ENCODE data around the gene TNS4. TPM values are rescaled to one million over a fixed set of nuclear protein-coding genes. Genes with fewer than 3 reads are reported as not detected.

The TNS4 gene
- total and polyA plus RNA-seq, 2 donors (not counting 1 experiment from before 2014, with no cell fraction given) = under 0.01 to 0.05 TPM

DNA sequence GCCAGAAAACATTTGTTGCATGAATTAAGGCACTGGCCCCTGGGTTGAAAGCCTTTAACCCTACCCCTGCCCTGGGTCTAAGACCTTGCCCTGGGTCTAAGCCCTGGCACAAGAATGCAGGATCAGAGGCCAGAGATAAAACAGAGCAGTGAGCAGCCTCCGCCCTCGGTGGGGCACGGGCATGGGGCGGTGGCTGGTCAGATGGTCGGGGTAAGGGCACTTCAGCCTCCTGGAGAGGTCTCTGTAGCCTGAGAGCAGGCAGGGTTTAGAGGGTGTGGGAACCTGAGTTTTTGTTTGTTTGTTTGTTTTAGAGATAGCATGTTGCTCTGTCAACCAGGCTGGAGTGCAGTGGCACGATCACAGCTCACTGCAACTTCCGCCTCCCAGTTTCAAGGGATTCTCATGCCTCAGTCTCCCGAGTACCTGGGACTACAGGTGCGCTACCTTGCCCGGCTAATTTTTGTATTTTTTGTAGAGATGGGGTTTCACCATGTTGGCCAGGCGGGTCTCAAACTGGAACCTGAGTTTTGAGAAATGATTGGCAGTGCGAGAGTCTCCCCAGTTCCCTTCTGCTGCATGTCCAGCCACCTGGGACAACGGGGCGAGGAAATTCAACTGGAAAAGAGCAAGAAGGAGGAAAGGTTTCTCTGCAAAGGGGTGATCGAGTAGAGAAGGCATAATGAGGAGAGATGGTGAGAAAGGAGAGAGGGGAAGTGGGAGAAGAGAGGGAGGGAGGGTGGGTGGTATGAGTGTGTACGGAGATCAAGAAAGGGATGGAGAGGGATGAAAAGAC, 27.7 kb downstream of the TNS4 start:
- no peak overlapping the region for H3K4me2 ChIP-seq (ENCODE audit: extremely low read depth, insufficient read depth, low read length)
- TF ChIP-seq EZH2 (IDR thresholded peaks at IDR 0.05; ENCODE audit: low read length, missing control alignments) (no peak), CTCF (conservative IDR thresholded peaks at IDR 0.05 in 1 of 2, IDR thresholded peaks at IDR 0.05 in 1 of 2; ENCODE audit: low read depth in 1 of 2, low read length in 2 of 2) (no peak)
- H4K20me1 ChIP-seq (ENCODE audit: control insufficient read depth, extremely low read depth, insufficient read depth, low read length) = no peaks in the 10 kb centered on the region
- H3K36me3 ChIP-seq (ENCODE audit: control insufficient read depth, insufficient read depth, low read length) = no peaks in the 10 kb centered on the region
- no peaks in the 10 kb centered on the region for H3K27me3 ChIP-seq (ENCODE audit: control insufficient read depth, insufficient read depth, low read length)
- no peaks in the 10 kb centered on the region for H3K9me3 ChIP-seq (ENCODE audit: control insufficient read depth, insufficient read depth, low read depth, low read length)
- no peak overlapping the region for H3K4me3 ChIP-seq (replicated peaks in 1 of 4; ENCODE audit: control extremely low read depth in 1 of 4, insufficient read depth in 1 of 4, low read depth in 3 of 4, low read length in 4 of 4)
- no peak overlapping the region for H3K27ac ChIP-seq (ENCODE audit: insufficient read depth, low read length)
- DNase-seq (ENCODE audit: low read depth in 2 of 2) = no peak
- no peak overlapping the region for H2AFZ ChIP-seq (ENCODE audit: low read length)
- H3K9ac ChIP-seq (ENCODE audit: insufficient read depth, low read length) = no peak overlapping the region
- H3K4me1 ChIP-seq (ENCODE audit: control insufficient read depth, extremely low read depth, insufficient read depth, low read length) = peaks cover 16% of the 10 kb centered on the region
- no peaks in the 10 kb centered on the region for H3K79me2 ChIP-seq (ENCODE audit: control insufficient read depth, insufficient read depth, low read length)

DNA sequence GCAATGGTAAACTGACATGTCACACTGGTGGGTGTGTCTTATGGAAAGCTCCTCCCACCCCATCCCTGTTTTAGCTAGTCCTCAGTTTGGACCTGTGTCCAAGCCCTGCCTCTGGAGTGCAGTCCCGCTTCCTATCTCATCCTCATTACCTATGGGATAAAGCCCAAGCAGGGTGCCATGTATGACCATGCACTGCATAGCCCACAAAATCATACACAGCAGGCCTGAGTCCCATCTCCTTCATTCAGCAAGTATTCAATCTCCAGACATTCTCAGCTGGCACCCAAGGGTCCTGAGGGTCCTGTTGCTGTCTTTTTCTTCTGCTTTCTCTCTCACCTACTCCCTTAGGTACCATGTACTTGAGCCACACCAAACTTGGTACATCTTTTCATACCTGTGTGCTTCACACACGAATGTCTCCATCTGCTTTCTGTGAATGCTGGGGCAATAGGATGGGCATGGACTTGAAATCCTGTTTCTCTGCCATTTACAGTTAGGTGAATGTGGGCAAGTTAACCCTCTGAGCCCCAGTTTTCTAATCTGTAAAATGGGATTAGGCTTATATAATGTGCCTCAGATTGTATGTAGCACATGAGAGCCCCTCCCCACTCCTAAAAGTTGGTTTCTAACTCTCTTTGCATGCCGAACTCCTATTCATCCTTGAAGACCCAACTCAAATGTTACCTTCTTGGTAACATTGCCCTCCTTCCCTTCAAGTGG, 28.5 kb downstream of the TNS4 start:
- Histone ChIP-seq H4K20me1 (ENCODE audit: control insufficient read depth, extremely low read depth, insufficient read depth, low read length) (no peaks in the 10 kb centered on the region), H3K36me3 (ENCODE audit: control insufficient read depth, insufficient read depth, low read length) (no peaks in the 10 kb centered on the region), H3K27ac (ENCODE audit: insufficient read depth, low read length) (no peak overlapping the region), H3K79me2 (ENCODE audit: control insufficient read depth, insufficient read depth, low read length) (no peaks in the 10 kb centered on the region), H3K4me3 (replicated peaks in 1 of 4; ENCODE audit: control extremely low read depth in 1 of 4, insufficient read depth in 1 of 4, low read depth in 3 of 4, low read length in 4 of 4) (no peak overlapping the region), H3K4me1 (ENCODE audit: control insufficient read depth, extremely low read depth, insufficient read depth, low read length) (peaks cover 16% of the 10 kb centered on the region), H3K9me3 (ENCODE audit: control insufficient read depth, insufficient read depth, low read depth, low read length) (no peaks in the 10 kb centered on the region), H3K27me3 (ENCODE audit: control insufficient read depth, insufficient read depth, low read length) (no peaks in the 10 kb centered on the region), H3K4me2 (ENCODE audit: extremely low read depth, insufficient read depth, low read length) (no peak overlapping the region), H3K9ac (ENCODE audit: insufficient read depth, low read length) (no peak overlapping the region), H2AFZ (ENCODE audit: low read length) (no peak overlapping the region)
- DNase-seq (ENCODE audit: low read depth in 2 of 2) = peak in 1 of 2 donors; percentile 38
- no peak for TF ChIP-seq EZH2 (IDR thresholded peaks at IDR 0.05; ENCODE audit: low read length, missing control alignments)
- no peak for TF ChIP-seq CTCF (conservative IDR thresholded peaks at IDR 0.05 in 1 of 2, IDR thresholded peaks at IDR 0.05 in 1 of 2; ENCODE audit: low read depth in 1 of 2, low read length in 2 of 2)

- no peaks in the 10 kb centered on the region for H3K79me2 ChIP-seq (ENCODE audit: control insufficient read depth, insufficient read depth, low read length)
- no peak overlapping the region for H3K9ac ChIP-seq (ENCODE audit: insufficient read depth, low read length)
- H3K27ac ChIP-seq (ENCODE audit: insufficient read depth, low read length) = no peak overlapping the region
- no peaks in the 10 kb centered on the region for H3K36me3 ChIP-seq (ENCODE audit: control insufficient read depth, insufficient read depth, low read length)
- no peak overlapping the region for H2AFZ ChIP-seq (ENCODE audit: low read length)
- no peak overlapping the region for H3K4me2 ChIP-seq (ENCODE audit: extremely low read depth, insufficient read depth, low read length)
- no peak for TF ChIP-seq EZH2 (IDR thresholded peaks at IDR 0.05; ENCODE audit: low read length, missing control alignments)
- TF ChIP-seq CTCF (conservative IDR thresholded peaks at IDR 0.05 in 1 of 2, IDR thresholded peaks at IDR 0.05 in 1 of 2; ENCODE audit: low read depth in 1 of 2, low read length in 2 of 2) = no peak
- peaks cover 16% of the 10 kb centered on the region for H3K4me1 ChIP-seq (ENCODE audit: control insufficient read depth, extremely low read depth, insufficient read depth, low read length)
- no peak overlapping the region for H3K4me3 ChIP-seq (replicated peaks in 1 of 4; ENCODE audit: control extremely low read depth in 1 of 4, insufficient read depth in 1 of 4, low read depth in 3 of 4, low read length in 4 of 4)
- H3K27me3 ChIP-seq (ENCODE audit: control insufficient read depth, insufficient read depth, low read length) = no peaks in the 10 kb centered on the region
- no peaks in the 10 kb centered on the region for H4K20me1 ChIP-seq (ENCODE audit: control insufficient read depth, extremely low read depth, insufficient read depth, low read length)
- DNase-seq (ENCODE audit: low read depth in 2 of 2) = peak; percentile 27 to 62
- H3K9me3 ChIP-seq (ENCODE audit: control insufficient read depth, insufficient read depth, low read depth, low read length) = no peaks in the 10 kb centered on the region
Measured at GRCh38 chr17:40471846-40472732, 29.3 kb downstream of the TNS4 start.

All from fibroblast of lung (primary cell).